AG08395 (cell line): ENCODE measurements around the gene CFI.

Experiments
- DNase-seq: peaks from one replicate; pipeline ENCODE4 v3.0.0; 2012; ENCODE audit warnings: mixed read lengths, low spot score

The CFI gene

DNA sequence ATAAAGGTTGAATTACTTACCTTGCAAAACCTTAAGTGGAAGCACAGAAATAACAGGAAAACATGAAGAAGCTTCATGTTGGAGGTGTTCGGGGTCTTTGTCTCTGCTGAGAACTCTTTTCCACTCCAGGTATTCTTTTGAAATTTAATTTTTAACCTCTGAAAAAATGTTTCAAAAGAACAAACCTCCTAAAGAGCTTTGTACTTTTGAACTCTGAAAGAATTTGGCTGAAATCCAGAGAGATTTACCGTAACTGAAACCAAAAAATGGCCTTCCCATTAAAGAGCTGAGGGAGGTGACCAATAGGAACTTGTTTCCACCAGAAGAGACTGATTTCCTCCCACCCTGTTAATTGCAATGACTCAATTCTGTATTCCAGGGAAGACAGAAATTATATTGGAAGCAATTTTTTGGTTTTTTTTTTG lies at the start of gene CFI:
TSS of gene CFI (minus strand) at position 105 of the 425 bp plus-strand sequence. CDS start at position 77, 28 bp downstream.
- DNase-seq: peak; percentile 57

GRCh38 chr4:109850601-109851000 lies 48.8 kb upstream of the CFI start:
- no peak for DNase-seq

GRCh38 chr4:109848501-109848900 lies 46.7 kb upstream of the CFI start:
- no peak for DNase-seq

- no peak for DNase-seq
Measured at GRCh38 chr4:109847896-109848442, 46.2 kb upstream of the CFI start, which contains the start of gene LRIT3. LRIT3 (plus strand) TSS chr4:109848107; CDS start chr4:109848202, 95 bp downstream.

DNA sequence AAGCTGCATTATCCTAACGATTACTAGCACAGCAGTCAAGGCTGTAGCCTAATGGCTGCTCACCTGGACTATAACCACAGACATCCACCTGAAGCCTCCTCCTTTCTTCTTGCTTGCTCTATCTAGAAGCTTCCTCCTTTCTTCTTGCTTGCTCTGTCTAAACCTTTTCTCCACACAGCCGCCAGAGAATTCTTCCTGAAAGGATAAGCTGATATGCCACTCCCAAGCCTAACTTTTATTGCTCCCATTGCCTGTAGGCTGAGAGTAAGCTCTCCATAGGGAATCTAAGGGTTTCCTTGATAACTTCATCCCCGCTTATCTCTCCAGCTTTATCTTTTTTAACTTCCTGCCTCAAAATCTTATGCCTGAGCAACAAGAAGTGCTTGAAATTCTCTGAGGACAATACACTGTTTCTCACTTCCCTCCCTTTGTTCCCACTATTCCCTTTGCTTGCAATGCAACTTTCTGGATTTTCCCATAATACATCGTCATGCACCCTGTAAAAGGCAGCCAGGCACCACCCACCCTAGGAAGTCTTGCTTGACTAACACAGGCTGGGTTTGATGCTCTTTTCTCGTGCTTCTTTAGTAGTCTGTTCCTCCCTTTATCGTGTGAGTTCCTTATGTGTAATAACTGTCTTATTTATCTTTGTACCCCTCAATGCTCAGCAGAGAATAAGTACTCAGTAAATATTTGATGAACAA lies 44.7 kb upstream of the CFI start:
- DNase-seq: no peak

DNA sequence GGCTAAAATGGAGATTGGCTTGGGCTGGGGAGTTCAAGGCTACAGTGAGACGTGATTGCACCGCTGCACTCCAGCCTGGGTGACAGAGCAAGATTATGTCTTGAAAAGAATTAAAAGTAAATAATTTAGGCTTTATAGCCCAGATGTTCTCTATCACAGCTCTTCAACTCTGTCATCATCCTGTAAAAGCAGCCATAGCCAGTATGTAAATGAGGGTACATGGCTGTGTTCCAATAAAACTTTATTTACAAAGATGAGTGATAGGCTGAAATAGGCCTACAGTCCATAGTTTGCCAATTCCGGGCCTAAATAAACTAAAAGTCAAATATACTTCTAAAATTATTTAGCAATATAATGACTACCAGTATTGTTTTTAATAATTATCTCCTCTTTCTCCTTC lies 35.2 kb upstream of the CFI start:
- DNase-seq: no peak

GRCh38 chr4:109833756-109834155 lies 32.0 kb upstream of the CFI start:
- DNase-seq: no peak

- no peak for DNase-seq
Measured at GRCh38 chr4:109827672-109828071, 25.9 kb upstream of the CFI start, which contains the start of gene RRH. RRH (plus strand) TSS chr4:109827972; CDS start chr4:109828028, 56 bp downstream.

DNA sequence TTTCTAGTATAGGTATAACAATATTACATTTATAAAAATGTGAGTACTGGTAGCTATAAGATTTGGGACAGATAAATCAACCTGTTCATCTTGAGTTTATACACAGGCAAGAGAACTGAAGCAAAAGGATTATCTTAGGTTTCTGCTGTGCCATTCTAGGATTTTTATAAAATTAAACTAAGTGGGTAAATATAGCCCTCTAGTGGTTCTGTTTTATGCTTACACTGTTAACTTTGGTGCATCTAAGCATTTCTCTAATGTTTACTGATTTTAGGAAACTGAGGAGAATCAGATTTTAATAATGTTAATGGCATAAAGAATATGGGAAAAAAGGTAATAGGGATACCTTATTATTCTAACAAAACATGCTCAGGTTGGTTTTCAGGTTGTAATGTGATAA lies 24.9 kb upstream of the CFI start:
- DNase-seq: peak; percentile 47

DNA sequence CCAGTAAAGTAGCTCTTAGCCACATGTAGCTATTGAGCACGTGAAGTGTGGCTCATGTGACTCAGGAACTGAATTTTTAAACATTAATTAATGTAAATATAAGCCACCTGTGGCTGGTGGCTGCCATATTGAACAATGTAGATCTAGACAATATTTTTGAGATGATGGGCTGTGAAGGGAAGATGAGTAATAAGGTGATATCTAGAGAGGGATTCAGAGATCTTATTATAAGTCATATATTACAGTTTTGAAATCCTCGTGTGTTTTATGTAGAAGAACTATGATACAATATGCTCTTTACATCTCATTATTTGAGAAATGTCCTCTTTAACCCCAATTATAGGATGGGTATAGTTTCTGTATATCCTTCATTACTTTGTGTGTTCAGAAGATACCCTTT lies 19.4 kb upstream of the CFI start:
- DNase-seq: no peak

GRCh38 chr4:109820563-109820962 lies 18.8 kb upstream of the CFI start:
- no peak for DNase-seq

GRCh38 chr4:109818268-109818667 lies 16.5 kb upstream of the CFI start:
- DNase-seq: no peak

- DNase-seq: no peak
Measured at GRCh38 chr4:109816894-109817293, 15.1 kb upstream of the CFI start.

- no peak for DNase-seq
Measured at GRCh38 chr4:109816082-109816442, 14.3 kb upstream of the CFI start.

- peak; percentile 93 for DNase-seq
Measured at GRCh38 chr4:109815151-109816081, 13.6 kb upstream of the CFI start, which contains the start of gene GAR1. GAR1 (plus strand) TSS chr4:109815762; CDS start chr4:109816165, 403 bp downstream.

- DNase-seq: no peak
Measured at GRCh38 chr4:109811707-109812106, 9.9 kb upstream of the CFI start.

- no peak for DNase-seq
Measured at GRCh38 chr4:109810552-109811387, 9.0 kb upstream of the CFI start.

DNA sequence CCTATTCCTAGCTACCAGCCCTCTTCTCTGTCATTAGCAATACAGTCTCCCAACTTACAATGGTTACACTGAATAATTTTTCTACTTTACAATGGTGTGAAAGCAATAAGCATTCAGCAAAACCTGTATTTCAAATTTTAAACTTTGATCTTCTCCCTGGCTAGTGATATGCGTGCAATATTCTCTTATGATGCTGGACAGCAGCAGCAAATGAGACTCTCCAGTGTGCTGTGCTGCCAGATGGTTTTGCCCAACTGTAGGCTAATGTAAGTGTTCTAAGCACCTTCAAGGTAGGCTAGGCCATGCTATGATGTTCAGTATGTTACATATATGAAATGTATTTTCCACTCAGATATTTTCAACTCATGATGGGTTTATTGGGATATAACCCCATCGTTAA lies 7.9 kb upstream of the CFI start:
- no peak for DNase-seq

- peak; percentile 42 for DNase-seq
Measured at GRCh38 chr4:109803924-109804571, 2.2 kb upstream of the CFI start.

- DNase-seq: no peak
Measured at GRCh38 chr4:109801099-109801789, 555 bp downstream of the CFI start.

DNA sequence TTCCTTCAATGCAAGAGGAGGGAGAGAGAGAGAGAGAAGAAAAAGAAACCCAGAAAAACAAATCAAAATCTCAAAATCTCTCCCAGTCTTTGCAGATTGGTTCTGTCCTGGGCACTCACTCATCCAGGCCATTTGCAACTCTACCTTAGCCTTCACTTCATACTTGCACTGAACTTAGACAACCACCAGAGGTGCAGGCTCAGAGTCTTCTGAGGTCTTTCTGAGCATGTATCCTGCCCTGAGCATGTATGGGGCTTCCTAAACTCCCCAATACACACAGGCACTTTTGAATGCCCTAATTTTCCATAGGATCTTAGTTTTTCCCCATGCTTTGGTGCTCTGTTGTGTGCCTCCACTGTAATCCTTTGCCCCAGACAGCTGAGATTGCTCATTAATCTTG lies 2.9 kb downstream of the CFI start:
- DNase-seq: no peak
